Measurements from ENCODE around the gene TBKBP1. TPM values are rescaled to one million over a fixed set of nuclear protein-coding genes. Genes with fewer than 3 reads are reported as not detected.

The TBKBP1 gene
- total and polyA plus RNA-seq, 9 of the 15 experiments (the other 6 are each of a cell fraction or from before 2014, with no cell fraction given) = 0.03 to 15.6 (median 6.8) TPM

DNA sequence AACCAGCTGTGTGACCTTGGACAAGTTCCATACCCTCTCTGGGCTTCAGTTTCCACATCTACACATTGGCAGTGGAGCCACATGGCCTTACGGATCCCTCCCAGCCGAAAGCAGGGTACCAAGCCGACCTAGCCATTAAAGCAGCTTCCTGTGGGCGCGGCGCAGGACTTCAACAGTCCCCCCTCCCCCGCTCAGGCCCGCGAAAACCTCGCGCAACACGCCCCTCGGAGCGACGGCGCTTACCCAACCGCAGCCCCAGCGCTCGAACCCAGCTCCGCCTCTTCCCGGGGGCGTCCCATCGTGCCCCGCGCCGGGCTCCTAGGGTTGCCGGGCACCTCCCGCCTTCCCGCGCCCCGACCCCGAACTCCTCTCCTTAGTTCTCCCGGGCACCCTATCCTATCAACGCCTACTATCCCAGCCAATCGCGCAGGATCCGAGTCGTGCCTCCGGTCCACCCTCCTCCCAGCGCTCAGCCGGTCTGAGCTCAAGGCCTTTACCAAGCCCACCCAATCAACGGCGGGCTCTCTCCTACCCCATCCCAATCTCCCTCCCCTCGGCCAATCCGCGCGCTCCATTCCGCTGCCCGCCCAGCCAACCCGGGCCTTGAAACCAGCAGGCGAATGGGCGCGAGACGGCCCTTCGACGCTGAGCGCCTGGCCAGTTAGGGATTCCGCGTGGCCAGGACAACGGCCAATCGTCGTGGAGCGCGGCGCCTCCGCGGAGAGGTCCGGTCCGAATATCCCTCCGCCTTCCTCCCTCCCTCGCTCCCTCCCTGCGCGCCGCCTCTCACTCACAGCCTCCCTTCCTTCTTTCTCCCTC, 44.6 kb upstream of the TBKBP1 start, which contains the start of gene KPNB1 (continued):
- TF ChIP-seq STAT6 (CRISPR knock-in tag; IDR thresholded peaks at IDR 0.05) (no peak), ZBTB12 (CRISPR knock-in tag; IDR thresholded peaks at IDR 0.05) (peak; percentile 76), POU5F1 (IDR thresholded peaks at IDR 0.05; ENCODE audit: borderline replicate concordance, low read depth, low read length, partially characterized antibody) (no peak), ARHGAP35 (IDR thresholded peaks at IDR 0.05; ENCODE audit: partially characterized antibody) (no peak), ARID2 (IDR thresholded peaks at IDR 0.05) (no peak), EP400 (IDR thresholded peaks at IDR 0.05) (peak; percentile 91), ZFP1 (CRISPR knock-in tag; IDR thresholded peaks at IDR 0.05) (no peak), SAFB2 (IDR thresholded peaks at IDR 0.05; ENCODE audit: borderline replicate concordance, low read depth, low read length, severe bottlenecking) (no peak), FOXP4 (CRISPR knock-in tag; IDR thresholded peaks at IDR 0.05; ENCODE audit: borderline replicate concordance) (peak; percentile 90), MAFK (IDR thresholded peaks at IDR 0.05; ENCODE audit: low read length) (0 out of 2 replicates have a peak, but pooled peaks have one; percentile 21), ZNF263 (CRISPR knock-in tag; IDR thresholded peaks at IDR 0.05; ENCODE audit: borderline replicate concordance) (peak; percentile 81), ZNF76 (CRISPR knock-in tag; IDR thresholded peaks at IDR 0.05; ENCODE audit: borderline replicate concordance) (no peak; the same call in 1 of the 2 replicates), TBP (optimal IDR thresholded peaks at IDR 0.05; ENCODE audit: low read depth, low read length) (peak; percentile 85), NFE2 (IDR thresholded peaks at IDR 0.05; ENCODE audit: low read depth) (peak; percentile 21; the same call in 1 of the 2 replicates), MEIS2 (IDR thresholded peaks at IDR 0.05; ENCODE audit: partially characterized antibody) (no peak)
- TF ChIP-seq, protein P1, sequence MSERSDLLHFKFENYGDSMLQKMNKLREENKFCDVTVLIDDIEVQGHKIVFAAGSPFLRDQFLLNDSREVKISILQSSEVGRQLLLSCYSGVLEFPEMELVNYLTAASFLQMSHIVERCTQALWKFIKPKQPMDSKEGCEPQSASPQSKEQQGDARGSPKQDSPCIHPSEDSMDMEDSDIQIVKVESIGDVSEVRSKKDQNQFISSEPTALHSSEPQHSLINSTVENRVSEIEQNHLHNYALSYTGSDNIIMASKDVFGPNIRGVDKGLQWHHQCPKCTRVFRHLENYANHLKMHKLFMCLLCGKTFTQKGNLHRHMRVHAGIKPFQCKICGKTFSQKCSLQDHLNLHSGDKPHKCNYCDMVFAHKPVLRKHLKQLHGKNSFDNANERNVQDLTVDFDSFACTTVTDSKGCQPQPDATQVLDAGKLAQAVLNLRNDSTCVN (CRISPR knock-in tag; IDR thresholded peaks at IDR 0.05) = no peak
- TF ChIP-seq, protein P2, sequence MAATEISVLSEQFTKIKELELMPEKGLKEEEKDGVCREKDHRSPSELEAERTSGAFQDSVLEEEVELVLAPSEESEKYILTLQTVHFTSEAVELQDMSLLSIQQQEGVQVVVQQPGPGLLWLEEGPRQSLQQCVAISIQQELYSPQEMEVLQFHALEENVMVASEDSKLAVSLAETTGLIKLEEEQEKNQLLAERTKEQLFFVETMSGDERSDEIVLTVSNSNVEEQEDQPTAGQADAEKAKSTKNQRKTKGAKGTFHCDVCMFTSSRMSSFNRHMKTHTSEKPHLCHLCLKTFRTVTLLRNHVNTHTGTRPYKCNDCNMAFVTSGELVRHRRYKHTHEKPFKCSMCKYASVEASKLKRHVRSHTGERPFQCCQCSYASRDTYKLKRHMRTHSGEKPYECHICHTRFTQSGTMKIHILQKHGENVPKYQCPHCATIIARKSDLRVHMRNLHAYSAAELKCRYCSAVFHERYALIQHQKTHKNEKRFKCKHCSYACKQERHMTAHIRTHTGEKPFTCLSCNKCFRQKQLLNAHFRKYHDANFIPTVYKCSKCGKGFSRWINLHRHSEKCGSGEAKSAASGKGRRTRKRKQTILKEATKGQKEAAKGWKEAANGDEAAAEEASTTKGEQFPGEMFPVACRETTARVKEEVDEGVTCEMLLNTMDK (IDR thresholded peaks at IDR 0.05; ENCODE audit: borderline replicate concordance, insufficient read depth, low read depth, low read length, poor library complexity, severe bottlenecking) = no peak
